GM21723 (cell line): ENCODE measurements around the gene RAMP3.
"Not testable (repeated sequence)": the region's sequence is repeated elsewhere in the genome, so short reads cannot be mapped to it uniquely, and the experiment has no call there.

Source experiments
- ATAC-seq: cut with Tn5 transposase; IDR thresholded peaks from one replicate; pipeline ENCODE4 v1.9.1; 2021; ENCODE audit warnings: mild to moderate bottlenecking, moderate library complexity; ENCODE audit not compliant: unreplicated experiment

The RAMP3 gene

DNA sequence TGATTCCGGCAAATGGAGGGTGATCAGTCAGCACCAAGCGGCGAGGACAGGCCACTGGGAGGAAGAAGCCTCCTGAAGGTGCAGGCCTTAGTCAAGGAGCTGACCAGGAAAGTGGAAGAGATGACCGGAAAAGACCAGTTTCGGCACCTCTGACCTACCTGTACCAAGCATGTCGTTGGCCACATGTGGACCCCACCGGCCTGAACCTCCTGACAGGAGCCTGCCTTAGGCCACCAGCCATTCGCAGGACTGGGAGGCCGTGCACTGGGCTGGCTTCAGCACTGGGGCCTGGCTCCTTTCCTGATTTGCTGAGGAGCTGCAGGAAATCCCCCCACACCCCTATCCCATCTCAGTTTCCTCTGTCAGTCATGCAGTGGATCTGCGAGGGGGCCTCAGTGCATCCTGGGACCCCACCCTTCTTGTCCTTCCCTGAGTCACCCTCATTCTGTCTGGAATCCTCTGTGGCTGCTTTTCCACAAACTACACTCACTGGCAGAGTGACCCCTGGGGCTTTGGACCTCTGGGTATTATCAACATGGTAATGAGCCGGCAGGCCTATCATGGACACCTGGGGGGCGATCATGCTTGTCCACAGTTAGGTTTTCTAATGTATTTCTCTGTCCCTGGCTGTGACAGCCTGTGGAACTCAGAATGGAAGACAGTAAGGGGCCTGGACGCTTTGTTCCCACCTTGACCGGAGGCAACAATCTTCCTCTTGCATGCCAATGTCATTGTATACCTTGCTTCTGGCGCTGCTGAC is 33.0 kb downstream of the RAMP3 start:
- ATAC-seq, result no peak

- ATAC-seq, result no peak
Observed at GRCh38 chr7:45191396-45191795, 33.8 kb downstream of the RAMP3 start.

DNA sequence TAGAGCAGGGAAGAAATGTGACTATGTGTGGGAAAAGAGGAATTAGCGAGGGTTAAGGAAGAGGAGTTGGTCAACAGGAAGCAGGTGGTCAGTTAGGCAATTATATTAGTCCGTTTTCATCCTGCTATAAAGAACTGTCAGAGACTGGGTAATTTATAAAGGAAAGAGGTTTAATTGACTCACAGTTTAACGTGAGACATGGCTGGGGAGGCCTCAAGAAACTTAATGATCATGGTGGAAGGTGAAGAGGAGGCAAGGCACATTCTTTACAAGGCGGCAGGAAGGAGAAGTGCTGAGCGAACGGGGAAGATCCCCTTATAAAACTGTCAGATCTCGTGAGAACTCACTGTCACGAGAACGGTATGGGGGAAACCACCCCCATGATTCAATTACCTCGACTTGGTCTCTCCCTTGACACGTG is 35.0 kb downstream of the RAMP3 start:
- no peak for ATAC-seq

DNA sequence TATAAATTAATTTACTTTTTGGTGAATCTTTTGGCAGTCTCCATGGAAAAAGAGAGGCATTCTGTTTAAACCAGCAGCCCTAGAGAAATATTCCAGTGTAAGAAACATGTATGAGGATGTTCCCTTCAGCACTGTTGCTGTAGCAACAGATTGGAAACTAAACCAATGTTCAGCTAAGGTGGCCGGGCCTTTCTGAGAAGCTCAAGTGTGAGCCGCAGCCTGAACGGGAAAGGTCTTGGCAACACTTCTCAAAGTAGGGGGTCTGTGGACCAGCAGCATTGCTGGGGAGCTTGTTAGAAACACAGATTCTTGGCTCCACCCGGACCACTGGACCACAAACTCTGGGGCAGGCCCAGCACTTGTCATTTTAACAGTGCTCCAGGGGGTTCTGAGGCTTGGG is 36.2 kb downstream of the RAMP3 start:
- no peak for ATAC-seq

DNA sequence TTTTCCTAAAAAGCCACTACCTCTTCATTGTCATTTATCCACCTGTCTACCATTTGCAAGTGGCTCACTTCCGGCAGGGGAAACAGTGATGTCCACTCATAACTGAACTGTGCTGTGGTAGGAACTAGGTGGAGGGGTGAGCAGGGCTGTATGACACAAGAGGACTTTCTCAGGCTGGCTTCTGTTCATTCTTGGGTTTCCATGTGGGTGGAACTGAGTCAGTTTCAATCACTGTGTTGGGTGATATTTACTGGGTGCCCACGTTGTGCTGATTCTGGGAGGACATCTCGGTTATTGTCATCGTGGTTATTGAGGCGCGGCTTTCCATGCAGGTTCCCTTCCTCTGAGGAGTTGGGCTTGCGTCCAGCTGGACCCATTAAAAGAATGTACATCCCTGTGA is 38.8 kb downstream of the RAMP3 start:
- peak; percentile 88 for ATAC-seq

GRCh38 chr7:45197461-45197860 is 39.9 kb downstream of the RAMP3 start:
- no peak for ATAC-seq

DNA sequence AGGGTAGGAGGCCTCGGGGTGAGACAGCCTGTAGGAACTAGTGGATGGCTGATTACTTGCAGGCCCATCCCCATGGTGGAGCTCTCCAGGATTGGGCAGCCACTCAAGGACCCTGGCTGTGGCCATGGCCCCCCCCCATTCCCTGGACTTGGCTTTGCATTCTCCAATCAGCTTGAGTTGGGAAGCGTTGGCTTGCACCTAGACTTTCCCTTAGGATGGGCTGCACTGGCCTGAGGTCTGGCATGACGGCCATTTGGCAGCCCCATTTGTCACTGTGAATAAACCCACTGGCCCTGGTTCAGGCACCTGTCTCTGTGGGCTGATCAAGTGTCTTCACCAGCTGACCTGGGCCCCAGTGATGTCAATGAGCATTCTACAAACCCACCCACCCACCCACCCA is 41.4 kb downstream of the RAMP3 start:
- no peak for ATAC-seq

DNA sequence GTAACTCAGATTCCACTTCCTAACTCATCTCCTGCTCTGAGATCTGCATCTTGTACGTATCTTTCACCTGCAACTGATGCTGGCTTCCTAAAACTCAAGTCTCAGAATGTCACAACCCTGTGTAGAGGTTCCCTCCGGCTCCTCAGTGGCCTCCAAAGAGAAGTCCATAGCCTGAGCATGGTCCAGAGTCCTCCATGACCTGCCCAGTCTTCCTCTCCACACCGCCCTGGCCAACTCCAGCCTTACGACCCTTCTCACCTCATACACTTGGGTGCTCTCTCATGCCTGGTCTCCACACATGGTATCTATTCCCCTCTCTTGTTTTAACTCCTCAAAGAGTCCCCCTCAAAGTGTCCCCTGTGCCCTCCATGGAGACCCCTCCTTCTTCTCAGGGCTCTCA is 41.9 kb downstream of the RAMP3 start:
- no peak for ATAC-seq

DNA sequence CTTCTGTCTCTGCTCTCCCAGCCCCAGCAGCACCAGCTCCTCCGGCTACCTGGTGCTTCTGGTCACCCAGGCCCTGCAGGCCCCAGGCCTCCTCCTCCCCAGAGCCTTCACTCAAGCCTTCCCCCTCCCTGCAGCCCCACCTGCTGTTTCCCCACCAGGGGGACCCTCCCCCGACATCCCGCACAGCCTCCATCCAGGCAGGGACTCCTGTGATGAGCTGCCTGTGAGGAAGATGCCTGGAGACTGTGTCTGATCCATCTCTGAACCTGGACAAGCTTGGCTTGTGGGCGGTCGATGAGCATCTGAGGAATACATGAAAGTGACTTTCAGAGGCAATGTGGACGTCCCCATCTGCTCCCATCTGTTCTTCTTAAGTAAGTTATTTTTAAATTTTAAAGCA is 45.0 kb downstream of the RAMP3 start:
- ATAC-seq, result no peak

GRCh38 chr7:45203036-45203435 is 45.4 kb downstream of the RAMP3 start:
- no peak for ATAC-seq

- no peak for ATAC-seq
Observed at GRCh38 chr7:45203459-45203858, 45.9 kb downstream of the RAMP3 start.

DNA sequence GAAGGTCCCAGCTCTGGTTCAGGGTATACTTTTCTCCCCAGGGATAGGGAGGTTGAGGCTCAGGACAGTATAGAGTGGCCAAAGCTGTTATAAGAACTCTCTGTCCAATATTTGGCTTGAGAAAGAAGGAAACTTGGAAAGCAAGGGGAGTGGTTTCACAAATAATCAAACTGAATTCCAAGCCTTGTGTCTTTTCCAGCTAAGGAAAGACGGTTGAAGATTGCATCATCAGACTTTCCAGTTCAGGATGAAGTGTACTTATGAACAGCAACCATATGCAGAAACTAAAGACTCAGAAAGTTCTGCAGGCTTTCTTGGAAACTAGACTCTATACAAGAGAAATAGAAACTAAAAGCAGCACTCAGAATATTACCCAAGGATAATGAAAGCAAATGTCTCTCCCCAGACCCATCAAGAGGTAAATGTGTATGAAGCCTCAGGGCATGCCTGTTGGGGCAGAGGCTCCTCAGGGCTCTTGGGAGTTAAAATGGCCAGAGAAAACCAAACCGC is 46.4 kb downstream of the RAMP3 start:
- ATAC-seq, result peak; percentile 96

- not testable (repeated sequence) for ATAC-seq
Observed at GRCh38 chr7:45206266-45206665, 48.7 kb downstream of the RAMP3 start.

- not testable (repeated sequence) for ATAC-seq
Observed at GRCh38 chr7:45209909-45210308, 52.3 kb downstream of the RAMP3 start.

- no peak for ATAC-seq
Observed at GRCh38 chr7:45211066-45211465, 53.5 kb downstream of the RAMP3 start.

DNA sequence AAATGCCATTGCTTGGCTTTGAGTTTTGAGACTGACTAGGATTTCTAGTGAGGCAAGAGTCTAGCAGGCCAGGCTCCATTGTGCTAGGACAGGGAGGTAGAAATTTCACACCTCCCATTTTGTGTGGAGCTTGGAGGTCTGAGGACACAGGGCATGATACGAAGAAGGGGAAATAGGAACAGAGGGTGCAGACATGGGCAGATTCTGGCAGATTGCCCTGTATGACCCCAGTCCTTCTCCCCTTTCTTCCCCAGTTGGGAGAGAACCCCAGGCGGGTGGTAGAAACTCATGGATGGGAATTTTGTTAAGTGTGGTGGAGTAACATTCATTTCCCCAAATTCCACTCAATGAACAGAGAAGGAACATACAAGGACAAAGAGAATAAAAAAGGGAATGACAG is 54.4 kb downstream of the RAMP3 start:
- no peak for ATAC-seq

GRCh38 chr7:45212606-45213005 is 55.0 kb downstream of the RAMP3 start:
- ATAC-seq, result no peak

DNA sequence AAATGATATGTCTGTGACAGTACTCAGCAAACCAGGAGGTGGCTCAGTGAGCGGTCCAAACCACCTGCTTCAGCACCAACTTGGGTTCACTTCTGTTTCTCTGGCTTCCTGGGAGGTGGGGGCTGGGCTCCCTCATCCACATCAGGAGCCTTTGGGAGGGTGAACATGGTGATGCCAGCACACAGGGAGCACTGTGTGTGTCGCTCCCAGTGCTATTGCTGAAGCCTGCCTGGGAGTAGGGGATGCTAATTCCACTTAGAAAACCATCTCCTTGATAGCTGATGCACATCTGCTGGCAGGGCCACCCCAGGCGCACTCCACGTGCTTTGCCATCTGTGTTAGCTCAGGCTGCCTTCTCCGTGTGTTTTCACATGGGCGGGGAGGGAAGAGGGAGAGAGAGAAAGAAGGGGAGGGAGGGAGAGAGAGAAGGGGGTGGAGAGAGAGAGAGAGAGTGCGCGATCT is 58.0 kb downstream of the RAMP3 start:
- ATAC-seq, result no peak

DNA sequence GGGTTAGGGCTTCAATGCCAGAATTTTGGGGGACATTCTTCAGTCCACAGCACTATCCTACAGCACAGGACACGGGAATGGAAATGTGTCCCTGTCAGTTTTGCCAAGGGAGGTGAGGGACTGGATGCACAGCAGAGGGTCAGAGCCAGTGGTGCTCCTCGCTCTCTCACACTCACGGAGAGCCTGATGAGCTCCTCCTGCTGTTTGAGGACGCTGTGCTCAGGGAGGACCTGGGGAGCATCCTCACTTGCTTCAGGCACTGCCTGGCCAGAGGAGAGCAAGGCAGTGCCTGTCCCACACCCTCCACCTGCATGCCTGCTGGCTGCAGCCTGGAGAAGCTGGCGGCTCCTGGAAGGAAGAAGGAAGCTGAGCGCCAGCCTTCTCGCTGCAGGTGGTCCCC is 58.6 kb downstream of the RAMP3 start:
- no peak for ATAC-seq

DNA sequence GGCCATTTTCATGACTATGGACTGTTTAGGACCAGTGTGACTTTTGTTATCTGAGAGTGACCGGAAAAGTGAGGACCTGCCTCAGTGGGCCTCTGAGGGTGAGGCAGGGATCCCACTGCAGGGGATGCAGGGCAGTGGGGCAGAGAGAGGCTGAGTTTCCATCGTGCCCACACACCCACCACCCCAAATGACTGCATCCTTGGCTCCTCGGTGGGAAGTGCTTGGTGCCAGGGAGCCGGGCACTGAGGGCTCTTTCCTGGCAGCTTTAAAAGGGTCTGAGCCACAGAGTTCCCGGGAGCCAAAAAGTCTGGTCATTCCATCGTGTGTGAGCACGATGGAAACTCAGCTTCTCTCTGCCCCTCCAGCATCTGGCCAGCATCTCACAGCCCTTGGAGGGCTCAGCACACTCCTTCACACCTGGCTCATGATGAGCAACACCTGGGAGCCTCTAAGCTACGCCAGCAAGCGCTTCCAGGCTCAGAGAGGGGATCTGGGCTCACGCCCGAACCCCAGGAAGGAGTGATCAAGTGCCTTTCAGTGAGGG is 59.1 kb downstream of the RAMP3 start:
- no peak for ATAC-seq

DNA sequence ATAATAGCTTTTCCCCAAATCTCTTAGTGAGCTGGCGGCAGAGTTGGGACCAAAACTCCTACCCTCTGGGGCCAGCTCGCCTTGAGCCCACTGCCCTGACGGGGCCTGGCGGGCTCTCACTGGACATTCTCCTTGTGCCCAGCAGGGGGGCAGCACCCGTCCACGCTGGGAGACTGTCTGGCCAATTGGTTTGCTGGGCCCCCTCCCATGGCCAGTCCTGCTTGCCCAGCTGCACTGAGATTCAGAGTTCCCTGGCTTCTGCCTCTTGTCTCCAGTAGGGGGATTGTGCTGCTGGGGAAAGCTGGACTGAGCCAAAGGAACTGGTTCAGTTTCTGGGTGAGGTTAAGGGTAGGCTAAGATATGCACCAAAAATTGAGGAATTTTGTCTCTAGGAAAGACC is 59.8 kb downstream of the RAMP3 start:
- no peak for ATAC-seq

DNA sequence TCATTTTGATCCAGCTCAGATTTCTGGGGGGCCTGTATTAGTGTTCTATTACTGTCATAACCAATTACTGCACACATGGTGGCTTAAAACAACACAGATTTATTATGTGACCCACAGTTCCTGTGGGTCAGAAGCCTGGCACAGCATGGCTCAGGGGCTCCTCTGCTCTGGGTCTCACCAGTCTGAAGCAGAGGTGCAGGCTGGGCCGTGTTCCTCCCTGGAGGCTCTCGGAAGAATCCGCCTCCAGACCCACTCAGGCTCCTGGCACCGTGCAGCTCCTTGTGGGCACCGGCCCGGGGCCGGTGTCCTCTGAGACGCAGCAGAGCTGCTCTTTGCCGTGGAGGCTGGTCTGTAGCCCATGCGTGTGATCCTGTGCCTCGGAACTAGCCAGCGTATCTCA is 61.5 kb downstream of the RAMP3 start:
- ATAC-seq, result no peak
